GM10248 (cell line): ENCODE results near the gene DEDD.

ENCODE experiments used
- CTCF ChIA-PET: fragments of 300-600 bp; sonication (Branson Sonifier 250); formaldehyde crosslinking; extraction: SDS; loops from one replicate; lab custom pipeline; 2021; ENCODE audit warnings: antibody characterized with exemption; lab: Yijun Ruan, JAX
- POLR2A ChIA-PET: fragments of 350-650 bp; sonication (Branson Sonifier 250); formaldehyde crosslinking; extraction: SDS; loops from one replicate; lab custom pipeline; 2020; ENCODE audit warnings: antibody characterized with exemption; lab: Yijun Ruan, JAX
- DNase-seq: peaks from one replicate; pipeline ENCODE4 v3.0.0; 2012; ENCODE audit errors: extremely low spot score
- CTCF ChIP-seq: IDR thresholded peaks from 2 replicates; pipeline ENCODE4 v1.5.1; 2012; ENCODE audit warnings: mild to moderate bottlenecking, low read depth; ENCODE audit errors: extremely low read depth, missing control alignments, control extremely low read depth

Gene DEDD

DNA sequence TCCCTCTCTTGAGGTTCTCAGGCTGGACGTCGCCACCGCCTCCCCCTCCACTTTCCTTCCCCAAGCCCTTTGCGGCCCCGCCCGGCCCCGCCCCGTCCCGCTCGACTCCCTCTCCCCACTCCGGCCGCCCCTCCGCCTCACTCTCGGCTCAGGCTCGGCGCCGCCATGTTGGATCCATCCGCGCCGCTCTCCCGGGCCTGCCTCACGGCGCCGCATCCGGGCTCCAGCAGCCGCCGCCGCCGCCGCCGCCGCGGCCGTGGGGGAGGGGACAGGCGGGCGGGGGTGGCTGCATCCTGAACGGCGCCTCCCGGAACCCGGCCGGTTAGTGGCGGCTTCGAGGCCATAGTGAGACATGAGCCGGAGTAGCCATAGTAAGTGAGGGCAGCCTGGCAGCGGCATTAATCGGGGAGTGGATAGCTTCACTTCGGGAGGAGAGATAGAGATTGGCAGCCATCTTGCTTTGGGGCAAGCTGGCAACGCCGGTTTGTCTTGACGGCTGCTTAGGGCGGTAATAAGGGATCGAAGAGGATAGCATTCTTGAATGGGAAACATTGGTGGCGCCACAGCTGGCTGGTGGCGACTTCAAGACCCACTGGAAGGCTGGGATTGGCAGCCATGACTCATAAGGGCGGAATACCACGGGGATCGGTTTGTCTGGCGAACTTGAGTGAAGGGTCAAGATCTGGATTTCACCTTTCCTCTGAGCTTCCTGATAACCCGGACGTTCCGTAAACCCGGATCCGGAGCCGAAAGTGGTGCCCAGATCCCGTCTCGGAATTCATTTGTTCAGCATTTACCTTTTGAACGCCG lies at the start of gene DEDD:
DEDD (minus strand) TSS at position 258 of the 810 bp plus-strand sequence. CDS start 8,205 bp downstream, outside the sequence.
- TF ChIP-seq CTCF, result no peak
- ChIA-PET POLR2A (interaction anchor here (0.6 to 1.3 kb wide), 11 partner anchors 11 to 1218 kb away, joined by 3 to 14 read pairs (median 4); partner anchors contain the start of genes UFC1, USF1 and USP21), CTCF (interaction anchor here (0.8 to 4.0 kb wide), 15 partner anchors 7 to 100 kb away, joined by 3 to 18 read pairs (median 5); partner anchors contain the start of genes KLHDC9 and USF1)
- DNase-seq, result peak; percentile 93

- no peak for TF ChIP-seq CTCF
- ChIA-PET POLR2A (no interaction called here), CTCF (interaction anchor here (1.3 to 5.5 kb wide), 8 partner anchors 11 to 200 kb away, joined by 3 to 65 read pairs (median 8); partner anchors contain the start of genes DEDD, NDUFS2 and PPOX)
- no peak for DNase-seq
Measured at GRCh38 chr1:161182214-161182613, 49.7 kb upstream of the DEDD start.

DNA sequence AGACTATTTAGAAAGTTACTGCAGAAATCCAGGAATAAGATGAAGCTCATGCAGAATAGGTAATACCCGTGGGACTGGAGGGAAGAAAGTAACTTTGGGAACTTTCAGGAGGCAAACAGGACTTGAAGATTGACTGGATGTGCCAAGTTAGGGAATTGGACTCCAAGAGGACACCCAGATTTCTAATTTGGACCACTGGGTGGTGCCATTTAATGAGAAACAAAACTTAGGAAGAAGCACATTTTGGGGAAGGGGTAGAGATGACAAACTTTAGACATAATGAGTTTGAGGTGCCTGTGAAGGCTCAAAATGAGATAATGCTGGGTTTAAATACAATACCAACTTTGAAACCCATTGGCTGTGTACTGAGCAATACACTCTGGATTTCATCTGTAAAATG lies 48.2 kb upstream of the DEDD start:
- peak; percentile 25 for TF ChIP-seq CTCF
- DNase-seq, result no peak
- ChIA-PET CTCF (interaction anchor here (0.8 to 5.5 kb wide), 6 partner anchors 9 to 46 kb away, joined by 4 to 65 read pairs (median 8); partner anchors contain the start of genes NDUFS2 and PPOX), POLR2A (no interaction called here)

DNA sequence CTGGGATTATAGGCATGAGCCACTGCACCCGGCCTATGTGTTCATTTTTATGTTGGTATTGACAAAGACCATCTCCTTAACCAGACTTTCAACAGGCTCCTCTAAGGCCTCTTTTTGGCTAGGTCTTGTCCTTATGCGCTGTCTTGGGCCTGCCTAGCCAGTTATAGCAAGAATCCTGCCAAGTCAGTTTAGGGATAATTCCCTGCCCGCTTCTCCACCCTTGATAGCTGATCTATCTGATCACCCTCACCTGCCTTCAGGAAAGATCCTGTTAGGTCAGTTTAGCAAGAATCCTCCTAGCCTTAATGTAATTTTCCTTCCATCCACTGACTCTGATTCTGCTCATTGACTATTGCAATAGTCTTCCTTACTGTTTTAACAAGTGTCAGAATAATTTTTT lies 47.2 kb upstream of the DEDD start:
- no peak for DNase-seq
- TF ChIP-seq CTCF, result no peak
- POLR2A ChIA-PET, result no interaction called here
- CTCF ChIA-PET, result interaction anchor here (0.8 to 5.5 kb wide), 4 partner anchors 13 to 202 kb away, joined by 3 to 65 read pairs (median 8); partner anchors contain the start of gene PPOX

GRCh38 chr1:161177936-161178244 lies 45.4 kb upstream of the DEDD start:
- no peak for TF ChIP-seq CTCF
- CTCF ChIA-PET, result interaction anchor here (2.5 kb wide), 1 partner anchor 11 kb away, joined by 22 read pairs; the partner anchor contains the start of gene PPOX
- POLR2A ChIA-PET, result no interaction called here
- DNase-seq, result no peak

DNA sequence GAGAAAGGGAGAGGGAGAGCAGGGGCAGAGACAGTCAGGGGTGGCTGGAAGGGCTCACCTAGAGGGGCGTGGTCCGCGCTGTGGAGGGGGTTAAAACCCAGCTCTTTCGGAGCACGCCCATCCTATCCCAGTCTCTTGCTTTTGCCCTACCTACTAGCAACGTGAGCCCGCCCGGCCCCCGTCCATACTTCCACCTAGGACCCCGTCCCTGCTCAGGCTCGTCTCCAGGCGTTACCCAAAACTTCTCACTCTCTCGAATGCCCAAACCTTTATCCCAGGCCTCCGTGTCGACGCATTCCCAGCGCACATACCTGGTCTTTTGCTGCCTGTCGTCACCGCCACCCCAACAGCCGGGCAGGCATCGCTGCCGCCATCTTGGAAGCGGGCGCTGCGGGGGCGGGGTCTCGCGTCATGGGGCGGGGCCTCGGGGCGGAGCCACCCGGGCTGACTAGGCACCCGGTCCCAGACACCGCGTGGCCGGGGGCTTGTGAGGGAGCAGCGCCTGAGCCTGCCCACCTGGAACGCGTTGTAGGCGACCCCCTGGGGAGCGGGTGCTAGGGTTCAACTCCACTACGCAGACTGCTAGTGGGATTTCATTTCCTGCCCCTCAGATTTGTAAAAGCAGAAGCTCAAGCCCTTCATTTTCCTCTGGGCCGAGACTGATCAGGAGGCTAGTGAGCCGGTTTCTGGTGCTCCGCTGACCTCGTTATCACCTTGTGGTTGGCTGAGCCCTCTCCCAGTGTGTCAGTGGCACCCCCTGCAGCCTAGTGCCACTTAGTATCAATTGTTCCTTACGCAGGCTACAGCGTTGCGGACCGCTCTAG lies 44.9 kb upstream of the DEDD start, which contains the start of gene B4GALT3:
B4GALT3 (minus strand) TSS at position 396 of the 824 bp plus-strand sequence. CDS start 1,447 bp downstream, outside the sequence.
- peak; percentile 7 for TF ChIP-seq CTCF
- ChIA-PET POLR2A (interaction anchor here (0.6 to 1.0 kb wide), 2 partner anchors 11 to 105 kb away, joined by 4 read pairs; partner anchors contain the start of gene PPOX), CTCF (interaction anchor here (1.4 to 2.5 kb wide), 3 partner anchors 11 to 205 kb away, joined by 4 to 22 read pairs (median 7); partner anchors contain the start of gene PPOX)
- DNase-seq, result peak; percentile 97
